Measurements from ENCODE around the gene TUBA1B. TPM values are rescaled to one million over a fixed set of nuclear protein-coding genes. Genes with fewer than 3 reads are reported as not detected.
"Not testable (repeated sequence)": the region's sequence is repeated elsewhere in the genome, so short reads cannot be mapped to it uniquely, and the experiment has no call there.

The TUBA1B gene
- 745 to 765 TPM (median 754 TPM) in 3 replicates for total RNA-seq

DNA sequence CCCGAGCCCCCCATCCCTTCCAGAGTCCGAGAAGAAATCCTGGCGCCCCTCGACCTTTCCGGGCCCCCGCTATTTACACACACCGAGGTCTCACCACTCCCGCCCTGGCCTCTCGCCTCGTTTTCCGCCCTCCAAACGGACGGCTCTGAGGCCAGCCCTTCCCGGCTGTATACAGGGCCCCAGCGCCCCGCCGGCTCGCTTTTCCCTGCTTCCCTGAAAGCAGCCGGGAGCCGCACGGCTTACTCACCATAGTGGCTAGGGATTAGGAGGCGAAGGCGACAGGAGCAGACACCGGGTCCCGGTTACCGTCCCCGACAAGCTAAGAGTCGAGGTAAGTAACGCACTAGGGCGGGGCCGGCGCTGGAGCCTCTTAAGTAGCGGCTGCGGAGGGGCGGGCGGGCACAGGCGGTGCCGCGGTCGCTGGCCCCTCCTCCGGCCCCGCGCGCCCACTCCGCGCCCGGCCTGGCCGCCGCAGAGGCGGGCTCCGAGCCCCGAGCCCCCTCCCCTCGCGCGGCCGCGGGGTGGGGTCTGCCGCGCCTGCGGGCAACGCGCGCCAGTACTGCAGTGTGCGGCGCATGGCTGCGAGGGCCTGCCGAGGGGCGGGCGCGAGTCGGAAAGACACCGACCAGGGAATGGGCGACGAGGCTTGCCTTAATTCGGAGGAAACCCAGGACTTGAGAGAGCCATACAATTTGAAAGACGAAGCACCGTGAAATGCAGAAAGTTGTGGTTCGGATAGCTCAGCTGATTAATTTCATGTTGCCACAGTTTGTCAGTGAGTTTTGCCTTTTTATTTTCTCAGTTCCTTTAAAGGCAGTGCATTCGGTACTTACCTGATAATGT lies at the start of gene TUBA1B:
TUBA1B (minus strand) TSS at position 345 of the 843 bp plus-strand sequence; CDS start at position 250, 95 bp downstream.
- Mint-ChIP-seq H3K36me3 (peaks cover 30% of the 10 kb centered on the region), H3K27me3 (ENCODE audit: low read depth) (no peaks in the 10 kb centered on the region), H3K27ac (peak within 1 kb of the TSS; percentile 97), H3K4me1 (peaks cover 39% of the 10 kb centered on the region), H3K9me3 (no peaks in the 10 kb centered on the region), H3K4me3 (peak within 1 kb of the TSS; percentile 92)
- DNase-seq (ENCODE audit: low spot score in 2 of 2, unreplicated experiment in 2 of 2): peak; percentile 82 to 87
- TF ChIP-seq, protein P1, sequence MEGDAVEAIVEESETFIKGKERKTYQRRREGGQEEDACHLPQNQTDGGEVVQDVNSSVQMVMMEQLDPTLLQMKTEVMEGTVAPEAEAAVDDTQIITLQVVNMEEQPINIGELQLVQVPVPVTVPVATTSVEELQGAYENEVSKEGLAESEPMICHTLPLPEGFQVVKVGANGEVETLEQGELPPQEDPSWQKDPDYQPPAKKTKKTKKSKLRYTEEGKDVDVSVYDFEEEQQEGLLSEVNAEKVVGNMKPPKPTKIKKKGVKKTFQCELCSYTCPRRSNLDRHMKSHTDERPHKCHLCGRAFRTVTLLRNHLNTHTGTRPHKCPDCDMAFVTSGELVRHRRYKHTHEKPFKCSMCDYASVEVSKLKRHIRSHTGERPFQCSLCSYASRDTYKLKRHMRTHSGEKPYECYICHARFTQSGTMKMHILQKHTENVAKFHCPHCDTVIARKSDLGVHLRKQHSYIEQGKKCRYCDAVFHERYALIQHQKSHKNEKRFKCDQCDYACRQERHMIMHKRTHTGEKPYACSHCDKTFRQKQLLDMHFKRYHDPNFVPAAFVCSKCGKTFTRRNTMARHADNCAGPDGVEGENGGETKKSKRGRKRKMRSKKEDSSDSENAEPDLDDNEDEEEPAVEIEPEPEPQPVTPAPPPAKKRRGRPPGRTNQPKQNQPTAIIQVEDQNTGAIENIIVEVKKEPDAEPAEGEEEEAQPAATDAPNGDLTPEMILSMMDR (IDR thresholded peaks at IDR 0.05; ENCODE audit: unreplicated experiment): no peak

DNA sequence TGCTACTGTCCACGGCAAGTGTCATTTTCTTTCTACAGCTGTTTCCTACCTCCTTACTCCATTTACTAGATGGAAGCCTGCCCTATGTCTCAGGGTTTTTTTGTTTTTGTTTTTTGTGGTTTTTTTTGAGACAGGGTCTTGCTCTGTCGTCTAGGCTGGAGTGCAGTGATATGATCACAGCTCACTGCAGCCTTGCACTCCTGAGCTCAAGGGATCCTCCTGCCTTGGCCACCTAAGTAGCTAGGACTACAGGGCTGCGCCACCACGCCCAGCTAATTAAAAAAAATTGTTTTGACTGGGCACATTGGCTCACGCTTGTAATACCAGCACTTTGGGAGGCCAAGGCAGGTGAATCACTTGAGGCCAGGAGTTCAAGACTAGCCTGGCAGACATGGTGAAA lies 43.0 kb upstream of the TUBA1B start:
- Mint-ChIP-seq H3K9me3 (peaks cover 12% of the 10 kb centered on the region), H3K4me1 (no peaks in the 10 kb centered on the region), H3K36me3 (no peaks in the 10 kb centered on the region), H3K27me3 (ENCODE audit: low read depth) (no peaks in the 10 kb centered on the region), H3K4me3 (no peak overlapping the region), H3K27ac (no peak overlapping the region)
- TF ChIP-seq, protein P1 (IDR thresholded peaks at IDR 0.05; ENCODE audit: unreplicated experiment): no peak
- no peak for DNase-seq (ENCODE audit: low spot score in 2 of 2, unreplicated experiment in 2 of 2)

DNA sequence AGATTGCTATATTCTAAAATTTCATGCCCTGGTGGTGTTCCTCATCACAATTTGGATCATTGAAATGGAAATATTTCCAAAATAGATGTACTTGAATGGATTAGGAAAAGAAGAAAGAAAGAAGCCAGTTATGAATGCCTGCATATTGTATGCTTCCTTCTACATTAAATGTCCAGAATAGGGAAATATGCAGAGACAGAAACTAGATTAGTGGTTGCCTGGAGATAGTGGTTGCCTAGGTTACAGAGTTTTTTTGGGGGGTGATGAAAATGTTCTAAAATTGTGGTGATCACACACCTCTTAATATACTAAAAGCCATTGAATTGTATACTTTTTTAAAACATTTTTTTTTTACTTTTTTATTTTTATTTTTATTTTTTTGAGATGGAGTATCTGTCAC lies 39.7 kb upstream of the TUBA1B start:
- TF ChIP-seq, protein P1 (IDR thresholded peaks at IDR 0.05; ENCODE audit: unreplicated experiment): no peak
- no peak for DNase-seq (ENCODE audit: low spot score in 2 of 2, unreplicated experiment in 2 of 2)
- H3K9me3 Mint-ChIP-seq: no peaks in the 10 kb centered on the region
- H3K36me3 Mint-ChIP-seq: no peaks in the 10 kb centered on the region
- H3K4me1 Mint-ChIP-seq: no peaks in the 10 kb centered on the region
- no peak overlapping the region for H3K4me3 Mint-ChIP-seq
- H3K27ac Mint-ChIP-seq: no peak overlapping the region
- H3K27me3 Mint-ChIP-seq (ENCODE audit: low read depth): peaks cover 3% of the 10 kb centered on the region

DNA sequence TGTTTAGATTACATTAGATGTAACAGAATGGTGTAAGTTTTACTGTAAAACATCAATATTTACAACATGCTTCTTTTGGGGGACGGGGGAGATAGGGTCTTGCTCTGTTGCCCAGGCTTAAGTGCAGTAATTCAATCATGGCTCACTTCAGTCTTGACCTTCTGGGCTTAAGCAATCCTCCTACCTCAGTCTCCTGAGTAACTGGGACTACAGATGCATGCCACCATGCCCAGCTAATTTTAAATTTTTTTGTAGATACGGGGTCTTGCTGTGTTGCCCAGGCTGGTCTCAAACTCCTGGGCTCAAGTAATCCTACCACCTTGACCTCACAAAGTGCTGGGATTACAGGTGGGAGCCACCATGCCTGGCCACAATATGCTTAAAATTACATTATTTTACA lies 33.9 kb upstream of the TUBA1B start:
- peaks cover 2% of the 10 kb centered on the region for H3K36me3 Mint-ChIP-seq
- H3K4me3 Mint-ChIP-seq: no peak overlapping the region
- H3K4me1 Mint-ChIP-seq: no peaks in the 10 kb centered on the region
- peaks cover 6% of the 10 kb centered on the region for H3K9me3 Mint-ChIP-seq
- peaks cover 3% of the 10 kb centered on the region for H3K27me3 Mint-ChIP-seq (ENCODE audit: low read depth)
- TF ChIP-seq, protein P1 (IDR thresholded peaks at IDR 0.05; ENCODE audit: unreplicated experiment): no peak
- no peak overlapping the region for H3K27ac Mint-ChIP-seq
- DNase-seq (ENCODE audit: low spot score in 2 of 2, unreplicated experiment in 2 of 2): no peak

DNA sequence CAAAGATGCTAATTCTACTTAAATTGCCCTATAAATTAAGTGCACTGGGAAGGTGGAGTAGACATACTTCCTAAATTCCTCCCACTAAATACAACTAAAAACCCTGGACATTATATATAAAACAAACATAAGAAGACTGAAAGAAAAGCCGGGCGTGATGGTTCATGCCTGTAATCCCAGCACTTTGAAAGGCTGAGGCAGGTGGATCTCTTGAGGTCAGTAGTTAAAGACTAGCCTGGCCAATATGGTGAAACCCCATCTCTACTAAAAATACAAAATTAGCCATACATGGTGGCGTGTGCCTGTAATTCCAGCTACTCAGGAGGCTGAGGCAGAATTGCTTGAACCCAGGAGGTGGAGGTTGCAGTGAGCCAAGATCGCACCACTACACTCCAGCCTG lies 30.7 kb upstream of the TUBA1B start:
- not testable (repeated sequence) for DNase-seq (ENCODE audit: low spot score in 2 of 2, unreplicated experiment in 2 of 2); H3K27me3 Mint-ChIP-seq (ENCODE audit: low read depth); H3K4me1 Mint-ChIP-seq; H3K9me3 Mint-ChIP-seq; H3K27ac Mint-ChIP-seq; H3K36me3 Mint-ChIP-seq; H3K4me3 Mint-ChIP-seq

DNA sequence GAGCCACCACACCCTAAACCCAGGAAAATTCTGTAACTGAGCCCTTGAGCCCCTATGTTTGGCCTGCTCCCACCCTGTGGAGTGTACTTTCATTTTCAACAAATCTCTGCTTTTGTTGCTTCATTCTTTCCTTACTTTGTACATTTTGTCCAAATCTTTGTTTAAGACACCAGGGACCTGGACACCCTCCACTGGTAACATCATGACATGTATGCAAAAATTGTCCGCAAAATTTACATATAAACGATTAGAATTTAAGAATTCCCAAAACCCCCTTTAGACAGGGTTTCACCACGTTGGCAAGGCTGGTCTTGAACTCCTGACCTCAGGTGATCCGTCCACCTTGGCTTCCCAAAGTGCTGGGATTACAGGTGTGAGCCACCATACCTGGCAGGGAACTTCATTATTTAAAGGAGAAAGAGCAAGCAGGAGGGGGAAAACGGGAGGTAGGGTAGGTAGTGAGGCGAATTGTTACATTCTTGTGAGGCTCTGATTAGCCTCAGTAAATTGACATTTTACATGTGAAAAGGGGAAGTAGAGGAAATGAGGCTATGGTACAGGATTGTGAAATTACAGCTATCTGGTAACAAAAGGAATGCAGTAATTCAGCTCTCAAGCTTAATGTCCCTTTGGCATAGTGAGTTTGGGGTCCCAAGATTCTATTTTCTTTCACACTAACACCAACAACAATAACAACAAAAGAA lies 30.0 kb upstream of the TUBA1B start:
- TF ChIP-seq, protein P1 (IDR thresholded peaks at IDR 0.05; ENCODE audit: unreplicated experiment): no peak
- Mint-ChIP-seq H3K4me3 (no peak overlapping the region), H3K9me3 (peaks cover 6% of the 10 kb centered on the region), H3K4me1 (no peaks in the 10 kb centered on the region), H3K36me3 (peaks cover 2% of the 10 kb centered on the region), H3K27me3 (ENCODE audit: low read depth) (no peaks in the 10 kb centered on the region), H3K27ac (no peak overlapping the region)
- no peak for DNase-seq (ENCODE audit: low spot score in 2 of 2, unreplicated experiment in 2 of 2)
